GM12878 (cell line): ENCODE data around the gene SCLY. TPM values are rescaled to one million over a fixed set of nuclear protein-coding genes. Genes with fewer than 3 reads are reported as not detected.

Experiments used
- ATAC-seq: fragments of 200-7000 bp; cut with Tn5 transposase; 3 replicates; pipeline ENCODE4 v1.9.1; 2020; ENCODE audit warnings: mild to moderate bottlenecking, moderate library complexity
- BruUV-seq: library from RNA; stranded (reverse); fragments of 400-500 nt; replicated peaks from 2 replicates; lab custom pipeline; 2021; lab: Mats Ljungman, UMichigan
- CTCF ChIA-PET: fragments of 300-600 bp; sonication (Branson Sonifier 250); formaldehyde crosslinking; extraction: SDS; loops from one replicate; lab custom pipeline; 2021; ENCODE audit warnings: inconsistent platforms; lab: Yijun Ruan, JAX
- POLR2A ChIA-PET: fragments of 350-600 bp; formaldehyde crosslinking; extraction: SDS; loops from one replicate; lab custom pipeline; 2021; ENCODE audit warnings: inconsistent platforms; lab: Charles Lee
- RAD21 ChIA-PET: fragments of 300-600 bp; sonication (Branson Sonifier 250); formaldehyde crosslinking; loops from one replicate; lab custom pipeline; 2023; ENCODE audit warnings: antibody characterized with exemption; ENCODE audit not compliant: unreplicated experiment; lab: Charles Lee
- SMC1A ChIA-PET: fragments of 300-600 bp; sonication (Branson Sonifier 250); formaldehyde crosslinking; loops from one replicate; lab custom pipeline; 2023; ENCODE audit not compliant: unreplicated experiment, uncharacterized antibody; lab: Charles Lee
- DNase-seq: peaks from one replicate; pipeline ENCODE4 v3.0.0-alpha.2; 2011; ENCODE audit warnings: low read depth, low spot score
- FAIRE-seq: peaks from 3 replicates; lab custom pipeline; 2011; peaks lifted over from hg19 to GRCh38; lab: Jason Lieb, UNC
- H2AFZ ChIP-seq: 2 replicates; pipeline ENCODE4 v1.6.0; 2011; ENCODE audit warnings: low read depth, low read length, control low read depth; ENCODE audit not compliant: control insufficient read depth
- H3K27ac ChIP-seq: 2 replicates; pipeline ENCODE4 v1.5.1; 2011; ENCODE audit warnings: control low read depth; ENCODE audit not compliant: control insufficient read depth, insufficient read depth
- H3K27me3 ChIP-seq, 2 experiments: replicated peaks in 1 of 2; 2 replicates each; pipeline versions ENCODE4 v1.6.0 to v1.6.1; 2011; ENCODE audit warnings: low read length in 1 of 2; ENCODE audit not compliant: control insufficient read depth in 2 of 2, insufficient read depth in 2 of 2
- H3K36me3 ChIP-seq, 2 experiments: 2 replicates each; pipeline ENCODE4 v1.5.1; 2011; ENCODE audit warnings: low read length in 1 of 2; ENCODE audit not compliant: control insufficient read depth in 2 of 2, insufficient read depth in 2 of 2
- H3K4me1 ChIP-seq: 2 replicates; pipeline ENCODE4 v1.6.1; 2011; ENCODE audit warnings: mild to moderate bottlenecking, low read length, moderate library complexity, mixed read lengths; ENCODE audit not compliant: control insufficient read depth, insufficient read depth
- H3K4me2 ChIP-seq: 2 replicates; pipeline ENCODE4 v1.6.0; 2011; ENCODE audit warnings: control low read depth; ENCODE audit not compliant: control insufficient read depth, insufficient read depth
- H3K4me3 ChIP-seq: fragments of 200-600 bp; sonication (generic); 2 replicates; pipeline ENCODE4 v1.5.1; 2016
- H3K79me2 ChIP-seq: 2 replicates; pipeline ENCODE4 v1.6.0; 2011; ENCODE audit warnings: low read length; ENCODE audit not compliant: control insufficient read depth, insufficient read depth
- H3K9ac ChIP-seq: 2 replicates; pipeline ENCODE4 v1.8.0; 2011; ENCODE audit warnings: low read length, control low read depth, mixed read lengths; ENCODE audit not compliant: control insufficient read depth, insufficient read depth
- H3K9me3 ChIP-seq: replicated peaks from 3 replicates; pipeline ENCODE4 v1.5.1; 2011; ENCODE audit warnings: mild to moderate bottlenecking, low read length; ENCODE audit not compliant: control insufficient read depth, insufficient read depth
- H4K20me1 ChIP-seq: 2 replicates; pipeline ENCODE4 v1.6.0; 2011; ENCODE audit not compliant: control insufficient read depth, insufficient read depth
- BHLHE40 ChIP-seq, 2 experiments: fragments of 450-650 bp in 1 of 2; IDR thresholded peaks; 2 replicates each; pipeline ENCODE4 v1.6.1; 2011 to 2017; ENCODE audit warnings: low read depth in 2 of 2, borderline replicate concordance in 1 of 2, improper control_type of control experiment in 1 of 2, low read length in 1 of 2, mild to moderate bottlenecking in 1 of 2
- EP300 ChIP-seq, 2 experiments: fragments of 150-350 bp in 1 of 2; IDR thresholded peaks; 2 replicates each; pipeline ENCODE4 v1.6.1; 2011 to 2012; ENCODE audit warnings: low read depth in 2 of 2, low read length in 2 of 2, borderline replicate concordance in 1 of 2, improper control_type of control experiment in 1 of 2, inconsistent platforms in 1 of 2; ENCODE audit not compliant: control insufficient read depth in 1 of 2
- FOXM1 ChIP-seq: IDR thresholded peaks from 2 replicates; pipeline ENCODE4 v1.6.1; 2012; ENCODE audit warnings: low read depth, mild to moderate bottlenecking, inconsistent platforms, low read length, moderate library complexity
- HDGF ChIP-seq: fragments of 450-650 bp; IDR thresholded peaks from 2 replicates; pipeline ENCODE4 v1.6.1; 2016; ENCODE audit warnings: antibody characterized with exemption
- IKZF2 ChIP-seq, 2 experiments: fragments of 450-650 bp; IDR thresholded peaks; 2 replicates each; pipeline ENCODE4 v1.6.1; 2017; ENCODE audit warnings: mild to moderate bottlenecking in 2 of 2, moderate library complexity in 2 of 2
- MEF2B ChIP-seq: fragments of 450-650 bp; IDR thresholded peaks from 2 replicates; pipeline ENCODE4 v1.6.1; 2018; ENCODE audit warnings: mild to moderate bottlenecking, moderate library complexity; ENCODE audit not compliant: partially characterized antibody, poor library complexity, severe bottlenecking
- MYB ChIP-seq: fragments of 150-350 bp; IDR thresholded peaks from 2 replicates; pipeline ENCODE4 v1.6.1; 2014; ENCODE audit warnings: mild to moderate bottlenecking, low read depth, low read length, borderline replicate concordance
- NFYB ChIP-seq: IDR thresholded peaks from 2 replicates; pipeline ENCODE4 v1.6.1; 2011; ENCODE audit warnings: low read depth, mild to moderate bottlenecking, low read length, improper control_type of control experiment, moderate library complexity; ENCODE audit not compliant: insufficient read depth
- POLR2AphosphoS2 ChIP-seq: IDR thresholded peaks from 2 replicates; pipeline ENCODE4 v1.6.1; 2011; ENCODE audit warnings: low read depth, mild to moderate bottlenecking, low read length, improper control_type of control experiment, moderate library complexity
- TCF7 ChIP-seq: IDR thresholded peaks from 2 replicates; pipeline ENCODE4 v1.6.1; 2014; ENCODE audit warnings: antibody characterized with exemption, borderline replicate concordance
- YY1 ChIP-seq: IDR thresholded peaks from 2 replicates; pipeline ENCODE4 v1.6.1; 2011; ENCODE audit warnings: low read depth, mild to moderate bottlenecking, low read length
- ZNF24 ChIP-seq: fragments of 450-650 bp; IDR thresholded peaks from 2 replicates; pipeline ENCODE4 v1.6.1; 2017; ENCODE audit warnings: antibody characterized with exemption, mild to moderate bottlenecking
- WGBS: methylation state at CpG from one replicate; pipeline ENCODE4 v1.1.6; 2016; ENCODE audit warnings: low lambda C conversion rate; ENCODE audit not compliant: insufficient replicate concordance, insufficient coverage; ENCODE audit errors: missing lambda C conversion rate; 5-methylcytosine and 5-hydroxymethylcytosine counted together
- in situ Hi-C: fragments of 300-500 bp; cut with MboI; formaldehyde crosslinking; loops from 9 replicates; pipeline ENCODE4 v1.14.3; 2018; ENCODE audit warnings: mixed read lengths
- intact Hi-C: fragments of 100-400 bp; cut with micrococcal nuclease; formaldehyde crosslinking; loops from one replicate; pipeline ENCODE4 v1.14.2; 2022; ENCODE audit not compliant: unreplicated experiment
- polyA plus RNA-seq, 11 experiments: library from polyadenylated mRNA; depleted of rRNA in 4 of 11; unstranded in 6 of 11; stranded (reverse) in 5 of 11; fragments of >200 nt; fragmentation: Nextera tagmentation in 4 of 11; fragmentation: Illumina TruSeq in 1 of 11; extraction: Ambion mirVana in 4 of 11; extraction: Trizol in 1 of 11; gene quantifications; 1 replicate in 1 of 11; 2 replicates in 10 of 11; pipeline versions ENCODE4 v1.2.1 to v1.2.3, GENCODE V29; 2011 to 2016; ENCODE audit warnings: inconsistent platforms in 2 of 11, missing spikeins in 2 of 11, low read depth in 1 of 11
- total RNA-seq, 4 experiments: library from RNA; depleted of rRNA in 3 of 4; stranded (reverse); fragments of >200 nt in 3 of 4; fragmentation: Illumina TruSeq in 1 of 4; extraction: Trizol in 1 of 4; gene quantifications; 2 replicates each; pipeline versions ENCODE4 v1.2.1 to v1.2.3, GENCODE V29; 2013 to 2021
- TF ChIP-seq, protein P1 (sequence below): fragments of 450-650 bp; IDR thresholded peaks from 2 replicates; pipeline ENCODE4 v1.6.1; 2017; ENCODE audit warnings: mild to moderate bottlenecking, moderate library complexity
- TF ChIP-seq, protein P2 (sequence below): fragments of 450-650 bp; IDR thresholded peaks from 2 replicates; pipeline ENCODE4 v1.6.1; 2016; ENCODE audit warnings: mild to moderate bottlenecking
- TF ChIP-seq, protein P3 (sequence below): IDR thresholded peaks from 2 replicates; pipeline ENCODE4 v1.6.1; 2011; ENCODE audit warnings: low read depth, low read length, improper control_type of control experiment, borderline replicate concordance
- TF ChIP-seq, protein P4 (sequence below): fragments of 450-650 bp; IDR thresholded peaks from 2 replicates; pipeline ENCODE4 v1.6.1; 2014; ENCODE audit warnings: mild to moderate bottlenecking

Gene SCLY
- total and polyA plus RNA-seq, 10 of the 15 experiments (the other 5 are each of a cell fraction or from before 2014, with no cell fraction given): 3.3 to 49.1 (median 32.3) TPM

DNA sequence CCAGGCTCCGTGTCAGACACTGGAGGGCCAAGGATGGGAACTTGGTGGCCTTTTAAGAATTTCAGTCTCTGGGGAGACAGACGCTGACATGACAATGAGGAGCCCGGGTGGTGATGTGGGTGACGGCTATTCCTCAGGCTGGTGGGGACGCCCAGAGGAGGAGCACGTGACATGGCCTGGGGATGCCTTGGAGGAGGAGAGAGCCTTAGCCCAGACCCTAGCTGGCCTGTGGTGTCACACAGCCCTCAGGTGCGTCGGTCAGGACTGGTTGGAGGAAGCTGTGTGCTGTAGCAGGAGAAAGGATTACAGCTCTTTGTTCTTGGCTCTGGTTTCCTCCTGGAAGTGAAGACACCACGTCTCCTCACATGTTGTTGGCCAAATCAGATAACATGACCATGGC, 40.0 kb upstream of the SCLY start (continued):
- TF ChIP-seq, protein P1, sequence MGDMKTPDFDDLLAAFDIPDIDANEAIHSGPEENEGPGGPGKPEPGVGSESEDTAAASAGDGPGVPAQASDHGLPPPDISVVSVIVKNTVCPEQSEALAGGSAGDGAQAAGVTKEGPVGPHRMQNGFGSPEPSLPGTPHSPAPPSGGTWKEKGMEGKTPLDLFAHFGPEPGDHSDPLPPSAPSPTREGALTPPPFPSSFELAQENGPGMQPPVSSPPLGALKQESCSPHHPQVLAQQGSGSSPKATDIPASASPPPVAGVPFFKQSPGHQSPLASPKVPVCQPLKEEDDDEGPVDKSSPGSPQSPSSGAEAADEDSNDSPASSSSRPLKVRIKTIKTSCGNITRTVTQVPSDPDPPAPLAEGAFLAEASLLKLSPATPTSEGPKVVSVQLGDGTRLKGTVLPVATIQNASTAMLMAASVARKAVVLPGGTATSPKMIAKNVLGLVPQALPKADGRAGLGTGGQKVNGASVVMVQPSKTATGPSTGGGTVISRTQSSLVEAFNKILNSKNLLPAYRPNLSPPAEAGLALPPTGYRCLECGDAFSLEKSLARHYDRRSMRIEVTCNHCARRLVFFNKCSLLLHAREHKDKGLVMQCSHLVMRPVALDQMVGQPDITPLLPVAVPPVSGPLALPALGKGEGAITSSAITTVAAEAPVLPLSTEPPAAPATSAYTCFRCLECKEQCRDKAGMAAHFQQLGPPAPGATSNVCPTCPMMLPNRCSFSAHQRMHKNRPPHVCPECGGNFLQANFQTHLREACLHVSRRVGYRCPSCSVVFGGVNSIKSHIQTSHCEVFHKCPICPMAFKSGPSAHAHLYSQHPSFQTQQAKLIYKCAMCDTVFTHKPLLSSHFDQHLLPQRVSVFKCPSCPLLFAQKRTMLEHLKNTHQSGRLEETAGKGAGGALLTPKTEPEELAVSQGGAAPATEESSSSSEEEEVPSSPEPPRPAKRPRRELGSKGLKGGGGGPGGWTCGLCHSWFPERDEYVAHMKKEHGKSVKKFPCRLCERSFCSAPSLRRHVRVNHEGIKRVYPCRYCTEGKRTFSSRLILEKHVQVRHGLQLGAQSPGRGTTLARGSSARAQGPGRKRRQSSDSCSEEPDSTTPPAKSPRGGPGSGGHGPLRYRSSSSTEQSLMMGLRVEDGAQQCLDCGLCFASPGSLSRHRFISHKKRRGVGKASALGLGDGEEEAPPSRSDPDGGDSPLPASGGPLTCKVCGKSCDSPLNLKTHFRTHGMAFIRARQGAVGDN: no peak
- TF ChIP-seq BHLHE40 (IDR thresholded peaks at IDR 0.05; ENCODE audit: borderline replicate concordance in 1 of 2, low read depth in 2 of 2, low read length in 1 of 2): no peak

DNA sequence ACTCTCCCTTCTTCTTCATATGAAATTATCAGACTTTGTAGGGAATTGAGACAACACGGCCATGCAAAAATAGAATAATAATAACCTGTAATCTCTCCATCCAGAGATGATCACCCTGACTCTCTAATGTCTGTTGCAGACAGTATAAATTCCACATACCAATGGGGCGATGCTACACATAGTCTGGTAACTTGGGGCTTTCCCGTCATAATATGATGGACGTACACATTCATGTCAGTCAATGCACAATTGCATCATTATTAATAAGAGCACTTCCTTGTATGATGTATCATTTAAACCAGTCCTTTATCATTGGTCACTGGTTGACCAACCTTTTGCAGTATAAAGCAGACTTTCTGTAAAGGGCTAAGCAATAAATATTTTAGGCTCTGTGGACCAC, 39.5 kb upstream of the SCLY start:
- ChIA-PET POLR2A (no interaction called here), SMC1A (no interaction called here), CTCF (no interaction called here), RAD21 (no interaction called here)
- intact Hi-C loops: no loop called here
- DNase-seq: no peak
- BruUV-seq: no TSS peak
- no peak overlapping the region for H3K9ac ChIP-seq
- no peaks in the 10 kb centered on the region for H3K9me3 ChIP-seq
- no peak for ATAC-seq
- H3K4me1 ChIP-seq: no peaks in the 10 kb centered on the region
- H3K4me2 ChIP-seq: no peak overlapping the region
- H2AFZ ChIP-seq: no peak overlapping the region
- H3K27ac ChIP-seq: no peak overlapping the region
- no peak overlapping the region for H3K4me3 ChIP-seq
- in situ Hi-C loops: no loop called here
- H3K79me2 ChIP-seq: no peaks in the 10 kb centered on the region
- H3K27me3 ChIP-seq: no peaks in the 10 kb centered on the region
- peaks cover 0 to 3% of the 10 kb centered on the region in 2 experiments; a peak in 3 of 4 replicates for H3K36me3 ChIP-seq
- no peaks in the 10 kb centered on the region for H4K20me1 ChIP-seq
- no peak for FAIRE-seq
- 88% methylated on average over 4 of the region's 4 CpGs for WGBS
- TF ChIP-seq YY1 (no peak), IKZF2 (IDR thresholded peaks at IDR 0.05) (no peak), HDGF (no peak), POLR2AphosphoS2 (no peak), MYB (no peak), FOXM1 (no peak), MEF2B (no peak), ZNF24 (no peak), NFYB (no peak), EP300 (IDR thresholded peaks at IDR 0.05; ENCODE audit: borderline replicate concordance in 1 of 2, control insufficient read depth in 1 of 2, low read depth in 2 of 2, low read length in 2 of 2) (no peak), TCF7 (no peak)
- TF ChIP-seq, protein P2, sequence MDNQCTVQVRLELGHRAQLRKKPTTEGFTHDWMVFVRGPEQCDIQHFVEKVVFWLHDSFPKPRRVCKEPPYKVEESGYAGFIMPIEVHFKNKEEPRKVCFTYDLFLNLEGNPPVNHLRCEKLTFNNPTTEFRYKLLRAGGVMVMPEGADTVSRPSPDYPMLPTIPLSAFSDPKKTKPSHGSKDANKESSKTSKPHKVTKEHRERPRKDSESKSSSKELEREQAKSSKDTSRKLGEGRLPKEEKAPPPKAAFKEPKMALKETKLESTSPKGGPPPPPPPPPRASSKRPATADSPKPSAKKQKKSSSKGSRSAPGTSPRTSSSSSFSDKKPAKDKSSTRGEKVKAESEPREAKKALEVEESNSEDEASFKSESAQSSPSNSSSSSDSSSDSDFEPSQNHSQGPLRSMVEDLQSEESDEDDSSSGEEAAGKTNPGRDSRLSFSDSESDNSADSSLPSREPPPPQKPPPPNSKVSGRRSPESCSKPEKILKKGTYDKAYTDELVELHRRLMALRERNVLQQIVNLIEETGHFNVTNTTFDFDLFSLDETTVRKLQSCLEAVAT: no peak
- TF ChIP-seq, protein P3, sequence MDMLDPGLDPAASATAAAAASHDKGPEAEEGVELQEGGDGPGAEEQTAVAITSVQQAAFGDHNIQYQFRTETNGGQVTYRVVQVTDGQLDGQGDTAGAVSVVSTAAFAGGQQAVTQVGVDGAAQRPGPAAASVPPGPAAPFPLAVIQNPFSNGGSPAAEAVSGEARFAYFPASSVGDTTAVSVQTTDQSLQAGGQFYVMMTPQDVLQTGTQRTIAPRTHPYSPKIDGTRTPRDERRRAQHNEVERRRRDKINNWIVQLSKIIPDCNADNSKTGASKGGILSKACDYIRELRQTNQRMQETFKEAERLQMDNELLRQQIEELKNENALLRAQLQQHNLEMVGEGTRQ: no peak
- TF ChIP-seq, protein P4, sequence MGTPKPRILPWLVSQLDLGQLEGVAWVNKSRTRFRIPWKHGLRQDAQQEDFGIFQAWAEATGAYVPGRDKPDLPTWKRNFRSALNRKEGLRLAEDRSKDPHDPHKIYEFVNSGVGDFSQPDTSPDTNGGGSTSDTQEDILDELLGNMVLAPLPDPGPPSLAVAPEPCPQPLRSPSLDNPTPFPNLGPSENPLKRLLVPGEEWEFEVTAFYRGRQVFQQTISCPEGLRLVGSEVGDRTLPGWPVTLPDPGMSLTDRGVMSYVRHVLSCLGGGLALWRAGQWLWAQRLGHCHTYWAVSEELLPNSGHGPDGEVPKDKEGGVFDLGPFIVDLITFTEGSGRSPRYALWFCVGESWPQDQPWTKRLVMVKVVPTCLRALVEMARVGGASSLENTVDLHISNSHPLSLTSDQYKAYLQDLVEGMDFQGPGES: no peak
